Prostate gland (tissue), 2 donors: ENCODE data around the gene BCAS3. TPM values are rescaled to one million over a fixed set of nuclear protein-coding genes. Genes with fewer than 3 reads are reported as not detected.

Experiments
- DNase-seq: peaks from one replicate; pipeline ENCODE4 v3.0.0-alpha.2; 2019; ENCODE audit warnings: low spot score
- H3K27ac ChIP-seq, 2 donors: fragments of 200-600 bp; sonication (generic); 2 replicates each; pipeline ENCODE4 v1.5.1; 2017 to 2019
- H3K27me3 ChIP-seq: fragments of 200-600 bp; sonication (generic); replicated peaks from 2 replicates; pipeline ENCODE4 v1.5.1; 2019; ENCODE audit not compliant: insufficient read depth
- H3K36me3 ChIP-seq, 2 donors: fragments of 200-600 bp; sonication (generic); 1 replicate in 1 of 2; 2 replicates in 1 of 2; pipeline versions ENCODE4 v1.5.1 to v1.8.1; 2017 to 2019
- H3K4me1 ChIP-seq: fragments of 200-600 bp; sonication (generic); replicated peaks from 2 replicates; pipeline ENCODE4 v1.5.1; 2019
- H3K4me3 ChIP-seq, 2 donors: fragments of 200-600 bp; sonication (generic); 2 replicates each; pipeline ENCODE4 v1.5.1; 2017 to 2019
- H3K9me3 ChIP-seq: fragments of 200-600 bp; sonication (generic); 2 replicates; pipeline ENCODE4 v1.5.1; 2017
- CTCF ChIP-seq, 4 experiments: fragments of 200-600 bp in 2 of 4; fragments of 450-650 bp in 2 of 4; sonication (generic) in 2 of 4; IDR thresholded peaks; 1 replicate in 3 of 4; 2 replicates in 1 of 4; pipeline ENCODE4 v1.5.1; 2016 to 2019; ENCODE audit warnings: antibody characterized with exemption in 4 of 4, mild to moderate bottlenecking in 2 of 4, moderate library complexity in 2 of 4
- POLR2A ChIP-seq: fragments of 450-650 bp; IDR thresholded peaks from one replicate; pipeline ENCODE4 v1.6.1; 2016; ENCODE audit warnings: antibody characterized with exemption, mild to moderate bottlenecking
- POLR2AphosphoS5 ChIP-seq: sonication (generic); formaldehyde crosslinking; IDR thresholded peaks from one replicate; pipeline ENCODE4 v1.6.1; 2017; ENCODE audit warnings: antibody characterized with exemption
- WGBS: methylation state at CpG from one replicate; pipeline ENCODE4 v1.1.5; 2018; 5-methylcytosine and 5-hydroxymethylcytosine counted together
- intact Hi-C: fragments of 100-400 bp; cut with DNase I; formaldehyde crosslinking; loops from one replicate; pipeline ENCODE4 v1.14.2; 2022
- total RNA-seq, 2 donors: library from RNA; depleted of rRNA; stranded (reverse); fragments of >200 nt; gene quantifications; one replicate each; pipeline ENCODE4 v1.1.0, GENCODE V29; 2016

BCAS3 gene
- total RNA-seq, 2 donors from 2014 or later = 57.8 to 93.9 TPM

- intact Hi-C loops = no loop called here
- WGBS = 95% methylated on average over 8 of the region's 8 CpGs
- no peaks in the 10 kb centered on the region for H3K27me3 ChIP-seq
- H3K27ac ChIP-seq = no peak overlapping the region
- H3K4me1 ChIP-seq = no peaks in the 10 kb centered on the region
- no peaks in the 10 kb centered on the region for H3K36me3 ChIP-seq
- no peak overlapping the region for H3K4me3 ChIP-seq
- no peaks in the 10 kb centered on the region for H3K9me3 ChIP-seq
- TF ChIP-seq POLR2A (no peak), CTCF (IDR thresholded peaks at IDR 0.05) (no peak), POLR2AphosphoS5 (no peak)
- no peak for DNase-seq
Measured at GRCh38 chr17:61387011-61387410, 709.4 kb downstream of the BCAS3 start.

- WGBS = 94% methylated on average over 11 of the region's 11 CpGs
- intact Hi-C loops = no loop called here
- no peak for TF ChIP-seq CTCF (IDR thresholded peaks at IDR 0.05)
- TF ChIP-seq POLR2AphosphoS5 = no peak
- no peak for TF ChIP-seq POLR2A
Measured at GRCh38 chr17:61387511-61388305, 710.1 kb downstream of the BCAS3 start.

GRCh38 chr17:61388561-61389356 lies 711.1 kb downstream of the BCAS3 start:
- Histone ChIP-seq H3K27me3 (no peaks in the 10 kb centered on the region), H3K36me3 (no peaks in the 10 kb centered on the region), H3K4me3 (no peak overlapping the region), H3K4me1 (no peaks in the 10 kb centered on the region), H3K9me3 (no peaks in the 10 kb centered on the region), H3K27ac (no peak overlapping the region)
- 89% methylated on average over 21 of the region's 21 CpGs for WGBS
- TF ChIP-seq POLR2AphosphoS5 = no peak
- no peak for TF ChIP-seq POLR2A
- no peak for TF ChIP-seq CTCF (IDR thresholded peaks at IDR 0.05)
- DNase-seq = no peak
- intact Hi-C loops = no loop called here

More at GRCh38 chr17:61387511-61388305, 710.1 kb downstream of the BCAS3 start:
- Histone ChIP-seq H3K4me1 (no peaks in the 10 kb centered on the region), H3K27ac (no peak overlapping the region), H3K36me3 (no peaks in the 10 kb centered on the region), H3K27me3 (no peaks in the 10 kb centered on the region), H3K9me3 (no peaks in the 10 kb centered on the region), H3K4me3 (no peak overlapping the region)
- no peak for DNase-seq

GRCh38 chr17:61389670-61390478 lies 712.2 kb downstream of the BCAS3 start:
- Histone ChIP-seq H3K36me3 (no peaks in the 10 kb centered on the region), H3K27me3 (no peaks in the 10 kb centered on the region), H3K4me1 (no peaks in the 10 kb centered on the region), H3K9me3 (no peaks in the 10 kb centered on the region), H3K4me3 (no peak overlapping the region), H3K27ac (no peak overlapping the region)
- intact Hi-C loops = loop anchor here (2.0 to 10.0 kb wide), 5 partner anchors 138 to 665 kb away; no protein-coding TSS in a partner anchor
- no peak for TF ChIP-seq POLR2AphosphoS5
- TF ChIP-seq POLR2A = no peak
- TF ChIP-seq CTCF (IDR thresholded peaks at IDR 0.05) = peak; percentile 70 to 85 (median 74)
- DNase-seq = no peak
- 28% methylated on average over 25 of the region's 25 CpGs for WGBS
